H1 (cell line): ENCODE measurements around the gene PDE2A. TPM values are rescaled to one million over a fixed set of nuclear protein-coding genes. Genes with fewer than 3 reads are reported as not detected.

Experiments
- CTCF ChIA-PET: fragments of 300-600 bp; sonication (Branson Sonifier 250); formaldehyde crosslinking; loops from one replicate; lab custom pipeline; 2021; ENCODE audit not compliant: partially characterized antibody; lab: Charles Lee
- POLR2A ChIA-PET: fragments of 300-600 bp; sonication (Branson Sonifier 250); formaldehyde crosslinking; loops from one replicate; lab custom pipeline; 2021; ENCODE audit warnings: inconsistent platforms; ENCODE audit not compliant: partially characterized antibody; lab: Charles Lee
- DNase-seq, 2 experiments: peaks; one replicate each; pipeline versions ENCODE4 v3.0.0 to v3.0.0-alpha.2; 2010 to 2022; ENCODE audit warnings: low spot score in 2 of 2, low read depth in 1 of 2, mixed read lengths in 1 of 2
- FAIRE-seq: peaks from 2 replicates; lab custom pipeline; 2011; peaks lifted over from hg19 to GRCh38; lab: Jason Lieb, UNC
- H2AFZ ChIP-seq: 2 replicates; pipeline ENCODE4 v1.8.1; 2012; ENCODE audit warnings: low read length, inconsistent platforms
- H2AK5ac ChIP-seq: 2 replicates; pipeline ENCODE4 v1.6.1; 2013; ENCODE audit warnings: low read depth, low read length
- H2BK120ac ChIP-seq: replicated peaks from 2 replicates; pipeline ENCODE3; 2013; ENCODE audit warnings: low read depth, low read length, inconsistent platforms
- H2BK12ac ChIP-seq: 2 replicates; pipeline ENCODE4 v1.6.1; 2013; ENCODE audit warnings: low read depth, low read length
- H2BK15ac ChIP-seq: 2 replicates; pipeline ENCODE4 v1.6.1; 2013; ENCODE audit warnings: low read length
- H2BK20ac ChIP-seq: 2 replicates; pipeline ENCODE4 v1.6.1; 2013; ENCODE audit warnings: low read length
- H2BK5ac ChIP-seq: 2 replicates; pipeline ENCODE4 v1.6.1; 2013; ENCODE audit warnings: low read depth, low read length
- H3K14ac ChIP-seq: 2 replicates; pipeline ENCODE4 v1.6.1; 2013; ENCODE audit warnings: inconsistent platforms; ENCODE audit not compliant: insufficient read length
- H3K18ac ChIP-seq: 2 replicates; pipeline ENCODE4 v1.6.1; 2013; ENCODE audit warnings: low read length; ENCODE audit errors: extremely low read depth
- H3K23ac ChIP-seq: 2 replicates; pipeline ENCODE4 v1.6.1; 2013; ENCODE audit warnings: inconsistent platforms; ENCODE audit not compliant: insufficient read length
- H3K23me2 ChIP-seq: 2 replicates; pipeline ENCODE4 v1.6.1; 2013; ENCODE audit warnings: low read depth, low read length
- H3K27ac ChIP-seq: 2 replicates; pipeline ENCODE4 v1.6.1; 2011; ENCODE audit warnings: low read depth, low read length, inconsistent platforms
- H3K27me3 ChIP-seq, 4 experiments: replicated peaks in 1 of 4; 1 replicate in 1 of 4; 2 replicates in 3 of 4; pipeline versions ENCODE4 v1.6.1 to v1.8.1; 2011 to 2013; ENCODE audit warnings: low read length in 3 of 4, mild to moderate bottlenecking in 3 of 4, inconsistent platforms in 2 of 4, mixed read lengths in 2 of 4, moderate library complexity in 1 of 4; ENCODE audit not compliant: control insufficient read depth in 3 of 4, insufficient read depth in 3 of 4; ENCODE audit errors: extremely low read depth in 1 of 4
- H3K36me3 ChIP-seq, 4 experiments: 2 replicates each; pipeline versions ENCODE4 v1.6.1 to v1.8.1; 2011 to 2013; ENCODE audit warnings: mild to moderate bottlenecking in 4 of 4, low read length in 3 of 4, moderate library complexity in 2 of 4, control low read depth in 1 of 4, inconsistent platforms in 1 of 4; ENCODE audit not compliant: insufficient read depth in 4 of 4, control insufficient read depth in 2 of 4
- H3K4ac ChIP-seq: replicated peaks from 2 replicates; pipeline ENCODE3; 2013; ENCODE audit warnings: low read length, low read depth, mixed read lengths, inconsistent platforms; ENCODE audit not compliant: insufficient read length
- H3K4me1 ChIP-seq, 4 experiments: replicated peaks in 1 of 4; 1 replicate in 1 of 4; 2 replicates in 3 of 4; pipeline versions ENCODE4 v1.6.1 to v1.8.1; 2011 to 2013; ENCODE audit warnings: low read length in 3 of 4, inconsistent platforms in 2 of 4, mixed read lengths in 1 of 4; ENCODE audit not compliant: insufficient read depth in 4 of 4, control insufficient read depth in 3 of 4
- H3K4me2 ChIP-seq, 2 experiments: 2 replicates each; pipeline versions ENCODE4 v1.6.1 to v1.8.1; 2011 to 2013; ENCODE audit warnings: low read depth in 2 of 2, low read length in 2 of 2, control low read depth in 1 of 2, inconsistent platforms in 1 of 2, mild to moderate bottlenecking in 1 of 2; ENCODE audit not compliant: insufficient read depth in 1 of 2
- H3K4me3 ChIP-seq, 4 experiments: fragments of 200-600, 300-600 bp in 1 of 4; sonication (generic), shearing (Covaris generic), sonication (Bioruptor Twin) in 1 of 4; 2 replicates each; pipeline versions ENCODE4 v1.5.1 to v1.8.1; 2011 to 2016; ENCODE audit warnings: low read length in 4 of 4, low read depth in 3 of 4, control low read depth in 2 of 4, inconsistent platforms in 2 of 4, mild to moderate bottlenecking in 2 of 4, mixed read lengths in 1 of 4, moderate library complexity in 1 of 4; ENCODE audit not compliant: insufficient read depth in 2 of 4; ENCODE audit errors: extremely low read depth in 1 of 4
- H3K56ac ChIP-seq: replicated peaks from 2 replicates; pipeline ENCODE3; 2013; ENCODE audit warnings: low read depth, mild to moderate bottlenecking, mixed read lengths, low read length, inconsistent platforms; ENCODE audit not compliant: insufficient read length
- H3K79me1 ChIP-seq: 2 replicates; pipeline ENCODE4 v1.6.1; 2013; ENCODE audit warnings: low read depth, low read length, control low read depth
- H3K79me2 ChIP-seq, 2 experiments: 2 replicates each; pipeline versions ENCODE4 v1.6.1 to v1.8.1; 2012 to 2013; ENCODE audit warnings: low read length in 2 of 2, mild to moderate bottlenecking in 2 of 2, inconsistent platforms in 1 of 2; ENCODE audit not compliant: insufficient read depth in 2 of 2, control insufficient read depth in 1 of 2
- H3K9ac ChIP-seq, 4 experiments: replicated peaks in 1 of 4; 1 replicate in 1 of 4; 2 replicates in 3 of 4; pipeline versions ENCODE4 v1.6.1 to v1.8.1; 2011 to 2013; ENCODE audit warnings: low read depth in 3 of 4, low read length in 3 of 4, control low read depth in 2 of 4, mild to moderate bottlenecking in 2 of 4, moderate library complexity in 2 of 4, inconsistent platforms in 1 of 4; ENCODE audit errors: extremely low read depth in 1 of 4
- H3K9me3 ChIP-seq, 2 experiments: 2 replicates each; pipeline versions ENCODE4 v1.6.1 to v1.8.1; 2012 to 2013; ENCODE audit warnings: mild to moderate bottlenecking in 2 of 2, moderate library complexity in 2 of 2, control low read depth in 1 of 2, inconsistent platforms in 1 of 2, low read depth in 1 of 2, low read length in 1 of 2, mixed read lengths in 1 of 2; ENCODE audit not compliant: insufficient read depth in 2 of 2
- H4K20me1 ChIP-seq, 2 experiments: replicated peaks in 1 of 2; 2 replicates each; pipeline versions ENCODE3 to v1.8.1; 2011 to 2013; ENCODE audit warnings: inconsistent platforms in 2 of 2, low read length in 2 of 2, mild to moderate bottlenecking in 1 of 2; ENCODE audit not compliant: insufficient read depth in 2 of 2, control insufficient read depth in 1 of 2
- H4K5ac ChIP-seq: 2 replicates; pipeline ENCODE4 v1.6.1; 2013; ENCODE audit warnings: low read length, low read depth, mixed read lengths, inconsistent platforms; ENCODE audit not compliant: insufficient read length
- H4K8ac ChIP-seq: 2 replicates; pipeline ENCODE4 v1.8.0; 2013; ENCODE audit warnings: mild to moderate bottlenecking, moderate library complexity, low read length, inconsistent platforms; ENCODE audit not compliant: insufficient read depth; ENCODE audit errors: extremely low read depth
- H4K91ac ChIP-seq: replicated peaks from 2 replicates; pipeline ENCODE3; 2013; ENCODE audit warnings: low read length, mixed read lengths, inconsistent platforms; ENCODE audit not compliant: insufficient read length
- CEBPB ChIP-seq: IDR thresholded peaks from 2 replicates; pipeline ENCODE4 v1.6.1; 2012; ENCODE audit warnings: low read depth, low read length
- RFX5 ChIP-seq: IDR thresholded peaks from 2 replicates; pipeline ENCODE4 v1.6.1; 2011; ENCODE audit warnings: low read depth, low read length, improper control_type of control experiment, borderline replicate concordance
- RXRA ChIP-seq: IDR thresholded peaks from 2 replicates; pipeline ENCODE4 v1.6.1; 2011; ENCODE audit warnings: low read depth, mild to moderate bottlenecking, low read length, moderate library complexity; ENCODE audit not compliant: insufficient read depth
- WGBS, 2 experiments: shearing (Covaris generic) in 1 of 2; methylation state at CpG; one replicate each; pipeline versions ENCODE4 v1.1.6 to v1.1.7; 2013 to 2015; ENCODE audit warnings: low lambda C conversion rate in 2 of 2, mixed read lengths in 2 of 2, inconsistent platforms in 1 of 2, low coverage in 1 of 2, missing lambda C conversion rate in 1 of 2; ENCODE audit not compliant: insufficient replicate concordance in 2 of 2, insufficient coverage in 1 of 2, insufficient read length in 1 of 2; ENCODE audit errors: extremely low coverage in 1 of 2, missing lambda C conversion rate in 1 of 2; 5-methylcytosine and 5-hydroxymethylcytosine counted together
- polyA plus RNA-seq, 7 experiments: library from polyadenylated mRNA; depleted of rRNA in 3 of 7; stranded (reverse) in 5 of 7; unstranded in 2 of 7; fragments of >200 nt in 5 of 7; fragments of 200-250 nt in 2 of 7; gene quantifications; 1 replicate in 5 of 7; 2 replicates in 1 of 7; 4 replicates in 1 of 7; pipeline versions ENCODE4 v1.2.1 to v1.2.3, GENCODE V29; 2011 to 2013; ENCODE audit warnings: missing spikeins in 2 of 7, mixed read lengths in 2 of 7
- total RNA-seq: library from RNA; stranded (reverse); fragmentation: NEBNext Ultra II Directional; extraction: Animal tissue kit (Norgen Biotek cat#: 25700); gene quantifications from 2 replicates; pipeline ENCODE4 v1.2.1, GENCODE V29; 2021

Gene PDE2A
- total and polyA plus RNA-seq, 2 of the 8 experiments (the other 6 are each of a cell fraction or from before 2014, with no cell fraction given) = 3.4 to 7.1 TPM

DNA sequence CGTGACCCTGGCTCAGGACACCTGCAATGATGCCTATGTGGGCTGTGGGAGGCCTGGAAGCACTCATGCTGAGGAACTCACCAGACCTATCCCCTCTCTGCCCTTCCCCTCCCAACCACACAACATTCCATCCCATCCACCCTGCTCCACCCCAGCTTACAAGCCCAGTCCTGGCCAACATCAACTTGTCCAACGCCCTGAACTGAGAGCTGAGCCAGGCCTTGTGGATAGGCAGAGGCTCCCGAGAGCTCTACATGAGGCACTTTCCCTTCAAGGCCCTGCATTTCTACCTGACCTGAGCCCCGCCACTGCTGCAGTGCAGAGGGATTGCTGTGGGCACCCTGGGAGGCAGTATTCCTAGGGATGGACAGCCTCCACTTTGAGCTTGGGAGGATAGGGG, 112.4 kb downstream of the PDE2A start:
- Histone ChIP-seq H3K23me2 (no peaks in the 10 kb centered on the region), H3K14ac (no peak overlapping the region), H3K4ac (no peak overlapping the region), H2BK20ac (no peak overlapping the region), H3K23ac (no peak overlapping the region), H2BK120ac (no peak overlapping the region), H4K20me1 (no peaks in the 10 kb centered on the region), H3K36me3 (no peaks in the 10 kb centered on the region), H2BK12ac (no peak overlapping the region), H3K4me3 (no peak overlapping the region), H3K9ac (no peak overlapping the region), H3K79me1 (no peaks in the 10 kb centered on the region), H3K4me2 (no peak overlapping the region), H4K91ac (no peak overlapping the region), H3K4me1 (no peaks in the 10 kb centered on the region), H3K9me3 (no peaks in the 10 kb centered on the region), H4K8ac (peak overlapping the region; percentile 12; the same call in 1 of the 2 replicates), H3K79me2 (no peaks in the 10 kb centered on the region), H2AK5ac (no peak overlapping the region), H3K27me3 (no peaks in the 10 kb centered on the region), H4K5ac (no peak overlapping the region), H3K56ac (no peak overlapping the region), H2AFZ (no peak overlapping the region), H3K27ac (no peak overlapping the region), H2BK5ac (no peak overlapping the region), H2BK15ac (no peak overlapping the region), H3K18ac (no peak overlapping the region)
- 86% methylated on average over 4 of the region's 4 CpGs; no CpG with 5 or more reads in 1 of the 2 experiments for WGBS, 2 experiments
- ChIA-PET CTCF (interaction anchor here (0.7 to 4.7 kb wide), 10 partner anchors 8 to 114 kb away, joined by 3 to 23 read pairs (median 4); no protein-coding TSS in a partner anchor), POLR2A (no interaction called here)
- DNase-seq = no peak
- FAIRE-seq = no peak
- TF ChIP-seq CEBPB (no peak), RFX5 (no peak), RXRA (no peak)
